GM21717 (cell line): Measurements from ENCODE around the gene CHRNA4.

Source experiments
- ATAC-seq: cut with Tn5 transposase; IDR thresholded peaks from one replicate; pipeline ENCODE4 v1.9.1; 2021; ENCODE audit warnings: mild to moderate bottlenecking, moderate library complexity; ENCODE audit not compliant: unreplicated experiment

CHRNA4 gene

DNA sequence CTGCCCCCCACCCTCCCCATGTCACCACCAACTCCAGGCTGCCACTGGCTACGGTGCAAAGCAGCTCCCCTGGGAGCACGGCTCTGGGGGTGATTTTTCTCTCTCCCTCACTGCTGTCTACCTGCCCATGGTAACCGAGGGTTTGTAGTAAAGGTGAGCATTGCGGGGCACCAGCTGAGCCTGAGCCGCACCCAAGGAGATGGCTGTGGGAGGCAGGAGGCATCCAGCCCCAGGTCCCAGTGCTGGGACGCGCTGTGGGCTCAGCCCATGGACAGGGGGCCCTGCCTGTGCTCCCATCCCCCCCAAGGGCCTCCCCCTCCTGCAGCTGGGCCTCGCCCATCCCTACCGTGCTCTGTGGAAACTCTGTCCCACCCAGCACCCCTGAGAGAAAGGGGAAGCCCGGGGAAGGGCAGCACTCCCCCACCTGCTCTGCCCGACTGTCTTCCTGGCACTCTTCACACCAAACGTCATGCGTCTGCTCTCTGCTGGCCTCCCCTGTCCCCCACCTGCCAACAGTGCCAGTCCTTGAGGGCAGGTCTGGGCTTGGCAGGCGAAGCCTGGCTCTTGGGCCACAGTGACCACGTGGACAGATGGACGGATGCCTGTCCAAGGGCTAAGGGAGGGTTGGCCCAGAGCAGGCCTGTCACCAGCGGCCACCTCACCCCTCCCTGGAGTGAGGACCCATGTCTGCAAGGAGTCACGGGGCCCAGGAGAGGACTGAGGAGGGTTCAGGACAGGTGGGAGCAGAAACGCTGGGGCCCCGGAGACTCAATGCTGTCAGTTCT, 3.8 kb upstream of the CHRNA4 start:
- ATAC-seq: no peak

DNA sequence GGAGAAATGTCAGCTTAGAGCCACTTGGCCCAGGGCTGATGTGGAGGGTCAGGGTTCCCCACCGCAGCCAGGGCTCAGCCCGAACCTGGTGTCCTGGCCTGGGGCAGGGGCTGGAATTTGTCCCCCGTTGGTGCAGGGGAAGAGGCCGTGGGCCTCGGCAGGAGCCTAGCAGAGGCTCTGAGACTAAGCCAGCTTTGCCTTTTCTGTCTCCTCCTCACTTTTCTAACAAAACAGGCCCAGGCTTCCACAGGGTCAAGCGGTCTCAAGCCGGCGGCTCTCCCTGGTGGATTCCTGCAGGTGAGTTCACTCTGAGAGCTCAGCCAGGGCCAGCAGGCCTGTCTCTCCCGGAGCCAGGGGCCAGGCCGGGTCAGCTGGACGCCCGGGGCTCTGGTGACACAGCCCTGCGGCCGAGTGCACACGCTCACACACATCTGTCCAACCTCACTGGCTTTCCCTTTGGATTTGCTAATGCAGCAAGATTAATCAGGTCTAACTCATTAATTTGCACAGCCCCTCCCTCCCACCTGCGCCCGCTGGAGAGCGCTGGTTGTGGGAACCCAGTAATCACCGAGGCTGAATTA, 2.9 kb upstream of the CHRNA4 start:
- ATAC-seq: no peak

DNA sequence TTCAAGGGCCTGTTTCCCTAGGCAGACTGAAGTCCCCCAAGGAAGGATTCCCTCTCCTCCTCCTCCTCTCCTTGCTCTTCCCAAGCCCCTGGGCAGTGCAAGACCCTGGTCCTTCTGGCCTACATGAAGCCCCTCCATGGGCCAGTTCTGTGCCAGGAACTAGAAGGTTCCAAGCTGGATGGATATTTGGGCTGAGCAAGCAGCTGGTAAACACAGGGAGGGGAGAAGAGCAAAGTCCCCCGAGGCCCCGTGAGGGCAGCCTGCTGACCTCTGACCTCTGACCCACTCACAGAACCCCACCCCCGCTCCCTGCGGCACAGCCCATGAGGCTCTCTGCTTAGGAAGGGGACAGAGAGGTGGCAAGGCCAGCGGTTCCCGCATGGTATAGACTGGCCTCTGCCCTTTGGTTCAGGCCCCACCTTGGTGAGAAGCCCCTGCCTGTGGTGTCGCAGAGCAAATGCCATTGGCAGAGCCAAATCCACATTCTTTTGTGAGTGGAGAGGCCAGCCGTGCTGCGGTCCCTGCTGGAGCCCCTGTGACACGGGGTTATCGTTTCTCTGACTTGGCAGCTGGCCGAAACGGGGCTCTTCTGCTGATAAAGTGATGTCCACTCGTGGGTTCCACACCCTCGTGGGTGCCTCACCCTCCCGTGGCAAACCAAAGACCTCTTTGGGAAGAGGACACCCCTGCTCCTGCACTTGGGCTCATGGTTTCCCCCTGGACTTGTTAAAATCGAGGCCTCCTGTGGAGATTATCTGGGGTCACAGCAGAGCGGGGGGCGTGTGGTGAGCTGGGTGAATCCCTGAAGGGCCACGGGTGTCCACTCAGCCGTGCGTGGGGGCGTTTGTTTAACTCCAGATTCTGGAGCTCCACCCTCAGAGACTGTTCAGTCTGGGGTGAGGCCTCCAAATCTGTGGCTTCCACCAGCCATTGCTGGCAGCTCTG, 2.1 kb upstream of the CHRNA4 start:
- no peak for ATAC-seq

DNA sequence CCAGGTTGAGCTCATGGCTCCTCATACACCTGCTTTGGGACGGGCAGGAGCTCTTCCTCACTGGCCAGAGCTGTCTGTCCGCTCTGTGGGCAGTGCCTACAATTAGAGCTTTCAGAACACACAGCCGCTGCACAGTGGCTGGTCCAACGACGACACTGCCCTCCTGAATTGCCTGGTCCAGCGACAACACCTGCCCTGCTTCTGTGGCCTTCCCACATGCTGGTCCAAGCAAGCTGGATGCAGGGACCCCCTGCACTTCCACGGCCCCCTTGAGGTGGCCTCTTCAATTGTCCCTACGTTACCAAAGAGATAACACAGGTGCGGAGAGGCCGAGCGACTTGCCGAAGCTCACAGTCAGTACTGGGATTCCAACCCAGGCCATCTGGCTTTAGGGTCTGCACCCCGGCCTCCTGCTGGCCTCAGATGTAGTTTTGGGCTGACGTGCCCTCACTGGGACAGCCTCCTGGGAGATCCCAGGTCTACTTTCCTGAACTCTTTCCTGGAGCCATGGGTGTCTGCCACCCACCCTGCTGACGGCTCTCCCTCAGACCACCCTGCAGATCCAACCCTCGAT, 1.4 kb upstream of the CHRNA4 start:
- no peak for ATAC-seq

DNA sequence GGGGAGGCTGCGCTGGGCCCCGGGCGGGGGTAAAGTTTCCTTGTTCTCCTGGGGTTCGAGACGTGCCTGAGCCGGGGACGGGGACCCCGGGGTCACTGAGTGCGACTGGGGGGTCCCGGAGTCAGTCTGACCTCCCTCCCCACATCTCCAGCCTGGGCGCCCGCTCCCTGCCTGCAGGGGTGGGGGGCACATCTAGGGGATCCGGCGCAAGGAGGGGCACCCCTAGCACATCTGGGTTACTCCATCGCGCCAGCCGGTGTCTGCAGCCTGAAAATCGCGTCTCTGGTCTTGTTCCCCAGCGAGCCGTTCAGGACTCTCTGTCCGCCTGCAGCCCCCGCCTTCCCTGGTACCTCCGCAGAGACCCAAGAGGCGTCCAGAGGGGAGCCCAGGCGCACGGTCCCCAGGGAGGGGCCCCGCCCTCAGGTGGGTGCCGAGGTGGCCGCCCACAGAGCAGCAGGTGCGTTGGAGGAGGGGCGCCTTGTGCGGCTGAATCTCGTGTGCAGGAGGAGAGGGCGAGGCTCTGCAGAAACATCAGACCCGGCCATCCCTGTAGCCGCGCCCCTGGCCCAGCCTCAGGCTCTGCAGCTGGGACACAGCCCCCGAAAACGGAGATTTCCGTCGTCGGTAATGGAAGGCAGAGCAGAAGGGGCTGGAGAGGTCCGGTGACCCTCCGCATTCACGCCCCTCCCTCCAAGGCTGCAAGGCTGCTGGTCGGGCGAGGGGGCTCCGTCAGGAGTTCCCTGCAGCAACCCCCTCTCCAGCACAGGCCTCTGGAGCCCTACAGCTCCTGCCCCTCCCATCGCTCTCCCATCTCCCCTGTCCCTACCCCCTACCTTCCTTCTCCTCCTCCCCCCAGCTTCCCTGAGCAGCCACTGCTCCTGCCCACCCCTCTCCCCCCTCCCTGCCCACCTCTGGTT, 628 bp upstream of the CHRNA4 start:
- ATAC-seq: no peak

DNA sequence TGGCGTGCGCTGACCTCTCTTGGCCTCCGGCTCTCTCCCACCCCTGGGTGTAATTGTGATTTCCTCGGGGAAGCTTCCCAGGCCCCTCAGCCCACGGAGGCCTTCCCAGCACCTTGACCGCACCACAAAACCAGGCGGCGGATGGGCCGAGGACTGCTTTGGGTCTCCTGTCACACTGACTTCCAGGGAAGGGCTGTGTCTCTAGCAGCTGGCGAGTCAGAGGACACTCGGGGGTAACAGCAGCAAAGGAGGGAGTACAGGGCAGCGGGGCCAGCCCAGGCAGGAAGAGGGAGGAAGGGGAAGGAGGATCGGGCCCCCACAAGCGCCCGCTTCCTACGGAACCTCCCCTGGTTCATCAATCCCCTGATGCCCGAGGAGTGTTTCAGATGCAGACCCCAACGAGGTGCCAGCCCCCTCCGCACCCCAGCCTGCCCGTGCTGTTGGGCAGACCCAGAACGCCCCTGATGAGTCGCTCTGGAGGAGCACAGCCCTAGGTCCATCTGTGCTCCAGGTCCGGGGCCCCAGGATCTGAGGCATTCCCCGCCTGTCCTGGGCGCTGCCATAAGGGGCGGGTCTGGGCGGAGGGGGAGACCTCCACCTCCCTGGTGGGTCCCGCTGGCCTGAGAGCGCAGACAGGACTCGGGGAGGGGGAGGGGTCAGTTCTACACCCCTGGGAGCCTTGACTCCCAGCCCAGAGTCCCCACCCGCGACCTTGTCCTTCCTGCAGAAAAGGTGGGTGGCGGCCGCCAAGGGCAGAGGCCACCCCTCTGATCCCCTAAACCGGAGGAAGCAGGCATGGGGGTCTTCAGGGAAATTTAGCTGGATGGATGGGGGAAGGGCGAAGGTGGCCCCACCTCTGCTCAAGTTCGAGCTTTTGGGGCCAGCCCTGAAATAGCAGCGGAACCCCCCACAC, 956 bp downstream of the CHRNA4 start:
- no peak for ATAC-seq

DNA sequence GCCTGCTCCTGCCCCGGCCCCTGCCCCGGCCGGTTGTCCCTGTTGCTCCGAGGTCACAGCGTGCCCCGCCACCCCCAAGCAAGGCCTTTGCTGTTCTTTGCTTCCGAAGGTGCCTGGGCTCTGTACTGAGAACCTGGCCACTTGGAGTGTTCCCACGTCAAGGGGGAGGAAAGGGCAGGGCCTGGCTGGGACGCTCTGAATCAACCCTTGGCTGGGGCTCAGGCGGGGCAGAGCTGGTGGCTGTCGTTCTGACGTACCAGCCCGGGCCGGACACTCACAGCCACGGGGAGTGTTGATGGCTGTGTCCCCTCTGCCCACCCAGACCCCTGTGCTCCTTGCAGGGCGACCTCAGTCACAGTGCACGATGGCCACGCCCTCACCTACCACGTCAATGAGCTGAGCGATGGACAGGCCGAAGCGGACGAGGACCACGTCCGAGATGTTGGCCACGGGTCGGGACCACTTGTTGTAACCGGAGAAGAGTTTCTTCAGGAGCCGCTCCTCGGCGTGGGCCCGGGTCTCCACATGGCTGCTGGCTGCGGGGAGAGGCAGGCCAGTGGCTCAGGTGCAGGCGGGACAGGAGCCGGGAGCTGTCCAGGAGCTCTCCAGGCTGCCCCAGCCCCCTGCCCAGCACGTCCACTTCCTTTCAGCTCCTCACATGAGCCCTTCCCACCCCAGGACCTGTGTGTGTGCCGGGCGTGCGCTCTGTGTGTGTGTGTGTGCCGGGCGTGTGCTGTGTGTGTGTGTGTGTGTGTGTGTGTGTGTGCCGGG, 1.8 kb downstream of the CHRNA4 start:
- no peak for ATAC-seq

DNA sequence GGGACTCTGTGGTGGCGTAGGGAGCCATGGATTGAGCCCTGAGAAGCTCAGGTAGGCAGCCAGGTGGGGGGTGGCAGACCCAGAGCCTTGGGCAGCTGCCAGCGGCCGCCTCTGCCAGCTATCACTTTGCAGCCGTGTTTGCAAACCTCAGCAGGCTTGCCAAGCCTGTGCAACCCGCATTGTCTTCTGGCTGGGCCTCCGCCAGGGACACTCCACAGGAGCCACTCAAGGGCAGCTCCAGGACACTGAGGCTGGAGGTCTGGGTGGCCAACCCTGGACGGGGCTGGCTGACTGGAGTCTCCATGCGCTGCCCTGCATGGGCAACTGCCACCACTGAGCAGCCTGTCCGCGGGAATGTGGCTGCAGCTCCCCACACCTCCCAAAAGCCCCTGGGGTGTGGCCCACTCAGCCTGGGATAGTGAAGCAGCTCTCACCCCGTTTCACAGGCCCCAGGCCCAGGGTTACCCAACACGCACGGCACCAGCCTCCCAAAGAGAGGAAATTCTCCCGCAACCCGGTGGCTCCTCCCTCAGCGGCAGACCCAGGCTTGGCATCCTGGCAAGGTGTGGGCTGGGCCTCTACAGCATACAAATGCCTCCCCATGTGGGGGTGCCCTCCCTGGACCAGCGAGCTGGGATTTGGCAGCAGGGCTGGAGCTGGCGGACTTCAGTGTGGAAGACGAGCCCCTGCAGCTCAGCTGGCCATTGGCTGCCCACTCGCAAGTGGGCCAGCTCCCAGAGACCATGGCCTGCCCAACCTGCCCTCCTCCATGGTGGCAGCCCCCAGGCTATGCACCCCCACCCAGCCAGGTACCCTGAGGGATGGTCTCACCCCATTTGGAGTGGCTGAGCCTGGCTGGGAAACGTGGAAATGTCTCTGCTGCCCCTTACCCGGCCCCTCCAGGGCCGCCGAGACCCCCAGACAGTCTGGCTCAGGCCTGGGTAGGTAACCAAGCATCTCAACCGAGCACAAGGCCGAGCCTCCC, 2.9 kb downstream of the CHRNA4 start:
- no peak for ATAC-seq

DNA sequence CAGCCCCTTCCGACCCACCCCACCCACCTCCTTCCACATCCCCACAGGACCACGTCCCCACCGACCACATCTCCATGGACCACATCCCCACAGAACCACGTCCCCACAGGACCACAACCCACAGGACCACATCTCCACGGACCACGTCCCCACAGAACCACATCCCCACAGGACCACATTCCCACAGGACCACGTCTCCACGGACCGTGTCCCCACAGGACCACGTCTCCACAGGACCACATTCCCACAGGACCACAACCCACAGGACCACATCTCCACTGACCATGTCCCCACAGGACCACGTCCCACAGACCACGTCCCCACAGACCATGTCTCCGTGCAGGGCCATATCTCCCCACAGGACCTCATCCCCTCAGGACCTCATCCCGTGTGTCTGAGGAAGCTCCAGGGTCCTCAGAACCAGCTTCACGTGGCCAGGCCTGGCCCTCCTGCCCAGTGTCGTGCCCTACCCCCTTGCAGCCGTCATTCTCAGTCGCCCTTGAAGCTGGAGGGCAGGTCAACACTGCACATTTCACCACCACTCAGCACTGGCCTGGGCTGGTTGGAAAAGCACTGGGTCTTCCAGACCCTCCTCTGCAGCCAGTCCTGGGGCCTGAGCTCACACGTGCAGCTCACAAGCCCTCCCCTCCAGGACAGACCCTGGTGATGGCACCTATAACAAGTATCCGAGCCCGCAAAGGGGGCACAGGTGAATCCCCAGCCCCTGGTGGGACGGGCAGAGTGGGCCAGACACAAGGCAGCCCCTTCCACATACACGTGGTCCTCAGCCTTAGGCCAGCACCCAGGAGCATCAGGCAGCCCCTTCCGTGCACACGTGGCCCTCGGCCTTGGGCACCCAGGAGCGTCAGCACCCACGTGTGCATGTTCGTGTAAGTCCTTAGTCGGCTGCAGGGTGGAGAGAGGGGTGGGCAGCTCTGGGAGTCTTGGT, 3.9 kb downstream of the CHRNA4 start:
- no peak for ATAC-seq

DNA sequence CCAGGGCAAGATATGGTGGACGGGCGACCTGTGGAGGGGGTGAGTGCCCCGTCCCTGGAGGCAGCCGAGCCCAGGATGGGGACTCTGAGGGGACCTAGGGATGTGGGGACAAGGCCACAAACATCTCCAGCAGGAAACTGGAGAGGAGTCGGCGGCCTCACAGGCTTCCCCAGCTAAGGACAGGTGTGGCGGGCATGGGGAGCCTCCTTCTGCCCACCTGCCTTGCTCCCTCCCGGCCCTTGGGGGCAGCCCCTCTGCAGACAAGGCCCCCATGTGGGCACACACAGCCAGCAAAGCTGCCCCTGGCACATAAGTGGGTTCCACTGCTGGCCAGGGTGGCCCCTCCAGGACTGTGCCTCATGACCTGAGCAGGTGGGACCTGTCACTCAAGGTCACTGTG, 4.6 kb downstream of the CHRNA4 start:
- ATAC-seq: no peak

DNA sequence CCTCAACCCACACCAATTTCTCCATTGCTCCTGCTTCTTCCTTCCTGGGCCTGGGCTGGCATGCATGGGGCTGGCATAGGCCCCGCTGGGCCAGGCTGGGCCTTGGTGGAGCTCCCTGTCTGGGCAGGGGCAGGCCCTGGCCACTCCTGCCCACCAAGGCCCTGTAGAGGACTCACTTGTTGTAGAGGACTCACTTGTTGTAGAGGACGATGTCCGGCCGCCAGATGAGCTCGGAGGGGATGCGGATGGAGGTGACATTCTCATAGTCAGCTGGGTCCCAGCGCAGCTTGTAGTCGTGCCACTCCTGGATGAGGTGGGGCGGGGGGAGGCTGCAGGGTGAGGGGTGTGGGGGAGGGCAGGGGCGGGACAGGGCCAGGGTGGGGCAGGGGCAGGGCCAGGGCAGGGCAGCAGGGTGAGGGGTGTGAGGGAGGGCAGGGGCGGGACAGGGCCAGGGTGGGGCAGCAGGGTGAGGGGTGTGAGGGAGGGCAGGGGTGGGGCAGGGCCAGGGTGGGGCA, 5.3 kb downstream of the CHRNA4 start:
- no peak for ATAC-seq

DNA sequence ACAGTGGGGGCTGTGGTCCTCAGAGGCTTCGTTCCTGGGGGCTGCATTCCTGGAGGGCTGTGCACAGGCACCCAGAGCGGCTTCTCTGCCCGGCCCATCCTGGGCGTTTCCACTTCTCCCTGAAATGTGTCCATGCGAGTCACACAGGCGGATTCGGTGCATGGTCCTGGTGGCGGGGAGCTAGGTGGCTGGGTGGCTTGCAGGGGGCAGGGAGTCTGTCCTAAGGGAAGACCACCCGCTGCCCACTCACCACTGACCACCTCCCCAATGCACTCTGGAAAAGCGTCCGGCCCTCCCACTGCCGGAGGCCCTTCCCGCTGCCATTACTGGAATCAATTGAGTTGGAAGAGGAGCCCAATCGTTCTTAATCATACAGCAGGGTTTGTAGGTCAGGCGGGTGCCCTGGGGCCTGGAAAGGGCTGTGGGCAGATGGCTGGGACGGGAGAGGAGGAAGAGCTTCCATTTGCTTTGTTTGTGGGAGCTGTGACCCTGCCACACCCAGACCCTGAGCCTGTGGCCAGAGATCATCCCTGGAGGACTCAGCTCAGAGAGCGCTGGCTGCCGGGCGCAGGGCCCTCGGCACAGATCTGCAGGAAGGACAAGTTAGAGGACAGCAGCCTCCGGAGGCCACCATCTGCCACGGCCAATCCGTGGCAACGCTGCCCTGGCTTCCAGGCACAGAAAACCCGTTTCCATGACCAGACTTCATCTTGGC, 6.4 kb downstream of the CHRNA4 start:
- no peak for ATAC-seq

DNA sequence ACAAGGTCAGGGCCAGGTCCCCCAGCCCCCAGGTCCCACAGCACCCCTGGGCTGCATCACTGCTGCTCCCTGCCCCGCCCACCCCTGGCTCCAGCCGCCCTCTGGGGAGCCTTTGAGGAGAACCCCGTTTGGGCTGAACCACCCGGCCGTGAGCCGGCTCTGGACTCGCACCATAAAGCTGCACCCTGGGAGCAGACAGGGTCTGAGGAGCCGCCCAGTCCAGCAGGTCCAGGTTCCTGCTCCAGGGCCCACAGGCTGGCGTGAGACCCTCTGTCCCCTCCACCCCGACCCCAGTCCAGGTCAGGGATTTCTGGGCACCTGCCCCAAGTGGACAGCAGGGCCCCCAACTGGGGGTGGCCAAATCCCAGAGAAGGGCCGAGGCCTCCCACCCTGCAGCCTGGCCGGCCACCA, 8.3 kb downstream of the CHRNA4 start:
- no peak for ATAC-seq

DNA sequence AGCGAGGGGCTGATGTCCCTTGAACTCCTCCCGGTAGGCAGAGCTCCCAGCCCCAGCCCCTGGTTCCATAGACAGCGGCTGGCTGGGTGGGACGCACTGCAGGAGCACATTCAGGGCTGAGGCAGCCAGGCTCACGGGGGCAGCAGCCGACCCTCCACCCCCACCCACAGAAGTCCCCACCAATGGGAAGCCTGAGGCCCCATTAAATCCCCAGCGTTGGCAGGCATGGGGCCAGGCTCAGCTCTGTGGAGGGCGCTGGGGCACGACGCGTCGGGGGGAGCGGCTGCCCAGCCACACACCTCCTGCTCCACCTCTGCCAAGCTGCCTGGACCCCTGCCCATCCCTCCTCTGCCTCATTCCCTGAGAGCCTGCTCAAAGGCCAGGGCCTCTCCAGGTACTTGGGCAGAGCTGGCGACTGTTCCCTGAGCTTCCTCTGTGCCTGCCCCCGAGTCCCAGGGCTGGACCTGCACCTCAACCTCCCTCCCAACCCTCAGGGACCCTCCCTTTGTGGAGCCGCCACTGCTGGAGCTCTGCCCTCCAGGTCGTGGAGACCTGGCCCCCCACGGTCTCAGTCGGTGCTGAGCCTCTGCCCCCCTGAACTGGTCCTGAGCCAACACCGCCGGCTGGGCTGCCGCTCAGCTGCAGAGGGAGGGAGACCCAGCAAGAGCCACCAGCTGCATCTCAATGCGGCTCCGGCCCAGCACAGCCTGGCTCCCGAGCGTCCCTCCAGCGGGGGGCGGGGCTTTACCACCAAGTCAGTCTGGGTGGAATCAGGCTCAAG, 9.1 kb downstream of the CHRNA4 start:
- ATAC-seq: no peak

DNA sequence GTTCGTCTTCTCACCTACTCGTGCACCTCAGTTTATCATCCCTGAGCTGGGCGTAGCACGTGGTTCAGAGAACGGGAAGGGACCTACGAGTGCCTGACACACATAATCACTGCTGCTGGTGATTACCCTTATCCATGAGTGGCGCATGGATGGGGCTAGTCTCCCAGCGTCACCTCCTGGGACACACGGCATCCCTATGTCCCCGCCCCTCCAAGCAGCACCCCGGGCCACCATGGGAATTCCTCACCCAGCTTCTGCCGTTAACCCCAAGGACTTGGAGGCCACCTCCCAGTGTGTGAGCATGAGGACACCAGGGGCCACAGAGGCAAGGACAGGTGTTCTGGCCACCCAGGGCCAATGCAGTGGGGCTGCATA, 9.8 kb downstream of the CHRNA4 start:
- ATAC-seq: no peak
